A673 (cell line): ENCODE measurements around the gene BEST3. TPM values are rescaled to one million over a fixed set of nuclear protein-coding genes. Genes with fewer than 3 reads are reported as not detected.

Experiments used
- BruUV-seq: library from RNA; stranded (reverse); fragments of 400-500 nt; replicated peaks from 2 replicates; lab custom pipeline; 2021; lab: Mats Ljungman, UMichigan
- CTCF ChIA-PET: fragments of 300-600 bp; sonication (Branson Sonifier 250); formaldehyde crosslinking; loops from one replicate; lab custom pipeline; 2022; ENCODE audit warnings: antibody characterized with exemption; lab: Charles Lee
- POLR2A ChIA-PET: fragments of 300-600 bp; sonication (Branson Sonifier 250); formaldehyde crosslinking; loops from one replicate; lab custom pipeline; 2022; ENCODE audit warnings: antibody characterized with exemption; ENCODE audit not compliant: low non-redundant PET; lab: Charles Lee
- DNase-seq: peaks from one replicate; pipeline ENCODE4 v3.0.0-alpha.2; 2015; ENCODE audit warnings: low spot score
- H3K27ac ChIP-seq: fragments of 200-600 bp; sonication (generic); 2 replicates; pipeline ENCODE4 v1.5.1; 2016; ENCODE audit warnings: mixed run types, low read depth, mild to moderate bottlenecking, mixed read lengths, antibody characterized with exemption, low read length; ENCODE audit not compliant: poor library complexity, severe bottlenecking
- H3K27me3 ChIP-seq: fragments of 200-600 bp; sonication (generic); replicated peaks from 2 replicates; pipeline ENCODE4 v1.6.1; 2017; ENCODE audit warnings: mixed run types, low read depth, mild to moderate bottlenecking, mixed read lengths, antibody characterized with exemption, low read length; ENCODE audit not compliant: insufficient read depth, poor library complexity
- H3K36me3 ChIP-seq: fragments of 200-600 bp; sonication (generic); 2 replicates; pipeline ENCODE4 v1.6.1; 2016; ENCODE audit warnings: mixed run types, mild to moderate bottlenecking, mixed read lengths, antibody characterized with exemption, low read length; ENCODE audit not compliant: insufficient read depth, poor library complexity, severe bottlenecking
- H3K4me1 ChIP-seq: fragments of 200-600 bp; sonication (generic); 2 replicates; pipeline ENCODE4 v1.6.1; 2017; ENCODE audit warnings: mixed run types, mild to moderate bottlenecking, mixed read lengths, antibody characterized with exemption, low read length; ENCODE audit not compliant: insufficient read depth, poor library complexity, severe bottlenecking
- H3K4me3 ChIP-seq: fragments of 200-600 bp; sonication (generic); 2 replicates; pipeline ENCODE4 v1.5.1; 2016; ENCODE audit warnings: low read depth, mixed run types, mild to moderate bottlenecking, mixed read lengths, low read length; ENCODE audit not compliant: poor library complexity, severe bottlenecking
- H3K9me3 ChIP-seq: fragments of 200-600 bp; sonication (generic); 2 replicates; pipeline ENCODE4 v1.6.1; 2016; ENCODE audit warnings: mixed run types, low read depth, mild to moderate bottlenecking, mixed read lengths, antibody characterized with exemption, low read length; ENCODE audit not compliant: poor library complexity, severe bottlenecking
- CTCF ChIP-seq: fragments of 300-800, 200-600 bp; sonication (generic); conservative IDR thresholded peaks from 2 replicates; pipeline ENCODE4 v1.5.1; 2017; ENCODE audit warnings: low read depth, mild to moderate bottlenecking, antibody characterized with exemption, low read length, moderate library complexity, mixed read lengths
- EZH2 ChIP-seq: fragments of 200-600 bp; sonication (generic); IDR thresholded peaks from 2 replicates; pipeline ENCODE4 v1.6.1; 2017; ENCODE audit warnings: borderline replicate concordance, low read depth, mild to moderate bottlenecking, mixed read lengths, antibody characterized with exemption, low read length; ENCODE audit not compliant: poor library complexity, severe bottlenecking
- intact Hi-C: fragments of 100-400 bp; cut with micrococcal nuclease; formaldehyde crosslinking; loops from one replicate; pipeline ENCODE4 v1.10.0; 2022; ENCODE audit not compliant: unreplicated experiment
- total RNA-seq: library from RNA; stranded (reverse); gene quantifications from 2 replicates; pipeline ENCODE4 v1.2.3, GENCODE V29; 2021

Gene BEST3
- total RNA-seq, 1 experiment from 2014 or later: 0.69 TPM

GRCh38 chr12:69627501-69627900, 71.6 kb downstream of the BEST3 start:
- BruUV-seq: no TSS peak
- no peaks in the 10 kb centered on the region for H3K36me3 ChIP-seq
- ChIA-PET POLR2A (no interaction called here), CTCF (no interaction called here)
- no peak for TF ChIP-seq CTCF
- TF ChIP-seq EZH2: no peak
- H3K27me3 ChIP-seq: no peaks in the 10 kb centered on the region
- no peak overlapping the region for H3K27ac ChIP-seq
- H3K9me3 ChIP-seq: no peaks in the 10 kb centered on the region
- no peak for DNase-seq
- intact Hi-C loops: no loop called here
- no peaks in the 10 kb centered on the region for H3K4me1 ChIP-seq
- no peak overlapping the region for H3K4me3 ChIP-seq

GRCh38 chr12:69623970-69624369, 75.1 kb downstream of the BEST3 start:
- BruUV-seq: no TSS peak
- ChIA-PET POLR2A (no interaction called here), CTCF (no interaction called here)
- peaks cover 14% of the 10 kb centered on the region for H3K4me1 ChIP-seq
- no peak overlapping the region for H3K4me3 ChIP-seq
- H3K36me3 ChIP-seq: no peaks in the 10 kb centered on the region
- H3K27ac ChIP-seq: no peak overlapping the region
- DNase-seq: no peak
- H3K9me3 ChIP-seq: no peaks in the 10 kb centered on the region
- intact Hi-C loops: no loop called here
- TF ChIP-seq CTCF: no peak
- no peak for TF ChIP-seq EZH2
- no peaks in the 10 kb centered on the region for H3K27me3 ChIP-seq

- Histone ChIP-seq H3K27me3 (no peaks in the 10 kb centered on the region), H3K9me3 (no peaks in the 10 kb centered on the region), H3K36me3 (no peaks in the 10 kb centered on the region), H3K4me3 (no peak overlapping the region), H3K4me1 (peaks cover 19% of the 10 kb centered on the region), H3K27ac (no peak overlapping the region)
- no peak for DNase-seq
- intact Hi-C loops: no loop called here
- ChIA-PET CTCF (no interaction called here), POLR2A (interaction anchor here (0.6 kb wide), 1 partner anchor 275 kb away, joined by 3 read pairs; no protein-coding TSS in a partner anchor)
- BruUV-seq: no TSS peak
- no peak for TF ChIP-seq CTCF
- no peak for TF ChIP-seq EZH2
These were observed 77.6 kb downstream of the BEST3 start for GRCh38 chr12:69621551-69621950.
